Activated CD4-positive, CD25-positive, alpha-beta regulatory T cell (primary cell): ENCODE measurements around the gene DZIP3.
A peak's percentile ranks its signal among the peaks of the same experiment; 100 is the strongest.

Source experiments
- DNase-seq, 4 experiments: peaks; one replicate each; lab custom pipeline; 2025; lab: John Stamatoyannopoulos, UW

The DZIP3 gene

GRCh38 chr3:108589081-108589997, at the start of gene DZIP3, which contains the start of gene CIP2A:
Gene DZIP3 (plus strand): TSS chr3:108589722. CDS start chr3:108605407, 15,685 bp downstream.
Gene CIP2A (minus strand): TSS chr3:108589438. CDS start chr3:108589375, 63 bp downstream.
- DNase-seq, result peak; percentile 59 to 75 (median 66)

- DNase-seq, result no peak
Measured at GRCh38 chr3:108546247-108546646, 43.3 kb upstream of the DZIP3 start.

GRCh38 chr3:108546692-108547091, 42.8 kb upstream of the DZIP3 start:
- no peak for DNase-seq

GRCh38 chr3:108548304-108548703, 41.2 kb upstream of the DZIP3 start:
- no peak for DNase-seq

- DNase-seq, result no peak
Measured at GRCh38 chr3:108548886-108549285, 40.6 kb upstream of the DZIP3 start.

- no peak for DNase-seq
Measured at GRCh38 chr3:108552267-108553159, 37.0 kb upstream of the DZIP3 start.

GRCh38 chr3:108554229-108554628, 35.3 kb upstream of the DZIP3 start:
- no peak for DNase-seq

- no peak for DNase-seq
Measured at GRCh38 chr3:108554913-108555571, 34.5 kb upstream of the DZIP3 start.

GRCh38 chr3:108555966-108556581, 33.4 kb upstream of the DZIP3 start:
- no peak for DNase-seq

GRCh38 chr3:108562565-108562964, 27.0 kb upstream of the DZIP3 start:
- no peak for DNase-seq

- no peak for DNase-seq
Measured at GRCh38 chr3:108564564-108564963, 25.0 kb upstream of the DZIP3 start.

- DNase-seq, result no peak
Measured at GRCh38 chr3:108565506-108565905, 24.0 kb upstream of the DZIP3 start.

- no peak for DNase-seq
Measured at GRCh38 chr3:108566599-108566998, 22.9 kb upstream of the DZIP3 start.

GRCh38 chr3:108569336-108569735, 20.2 kb upstream of the DZIP3 start:
- no peak for DNase-seq

GRCh38 chr3:108578064-108578463, 11.5 kb upstream of the DZIP3 start:
- DNase-seq, result no peak

- no peak for DNase-seq
Measured at GRCh38 chr3:108588601-108589000, 921 bp upstream of the DZIP3 start.

- DNase-seq, result no peak
Measured at GRCh38 chr3:108589998-108590323, 439 bp downstream of the DZIP3 start.

GRCh38 chr3:108590460-108590859, 938 bp downstream of the DZIP3 start:
- no peak for DNase-seq

GRCh38 chr3:108595321-108595720, 5.8 kb downstream of the DZIP3 start:
- no peak for DNase-seq

- DNase-seq, result no peak
Measured at GRCh38 chr3:108598375-108598774, 8.9 kb downstream of the DZIP3 start.

GRCh38 chr3:108599677-108600409, 10.3 kb downstream of the DZIP3 start:
- DNase-seq, result no peak
